ENCODE data around the gene RBM20.
A peak's percentile ranks its signal among the peaks of the same experiment; 100 is the strongest.
"Not testable (repeated sequence)": the region's sequence is repeated elsewhere in the genome, so short reads cannot be mapped to it uniquely, and the experiment has no call there.

The RBM20 gene

GRCh38 chr10:110679486-110680272, 35.5 kb downstream of the RBM20 start:
- no peak for DNase-seq

- DNase-seq: no peak
Measured at GRCh38 chr10:110680273-110681020, 36.3 kb downstream of the RBM20 start.

GRCh38 chr10:110681023-110681681, 37.0 kb downstream of the RBM20 start:
- peak; percentile 39 for DNase-seq

GRCh38 chr10:110682348-110682747, 38.2 kb downstream of the RBM20 start:
- DNase-seq: no peak

GRCh38 chr10:110684800-110685446, 40.8 kb downstream of the RBM20 start:
- DNase-seq: no peak

GRCh38 chr10:110686047-110686446, 41.9 kb downstream of the RBM20 start:
- peak; percentile 35 for DNase-seq

GRCh38 chr10:110686949-110687348, 42.8 kb downstream of the RBM20 start:
- peak; percentile 51 for DNase-seq

GRCh38 chr10:110687400-110687799, 43.3 kb downstream of the RBM20 start:
- no peak for DNase-seq

- DNase-seq: no peak
Measured at GRCh38 chr10:110691139-110691538, 47.0 kb downstream of the RBM20 start.

GRCh38 chr10:110694263-110694662, 50.1 kb downstream of the RBM20 start:
- DNase-seq: no peak

- no peak for DNase-seq
Measured at GRCh38 chr10:110694820-110695538, 50.8 kb downstream of the RBM20 start.

GRCh38 chr10:110695539-110695886, 51.4 kb downstream of the RBM20 start:
- no peak for DNase-seq

GRCh38 chr10:110696436-110696835, 52.3 kb downstream of the RBM20 start:
- DNase-seq: no peak

GRCh38 chr10:110698340-110698739, 54.2 kb downstream of the RBM20 start:
- no peak for DNase-seq

GRCh38 chr10:110698782-110699201, 54.7 kb downstream of the RBM20 start:
- peak; percentile 35 for DNase-seq

GRCh38 chr10:110699859-110700468, 55.8 kb downstream of the RBM20 start:
- no peak for DNase-seq

- DNase-seq: no peak
Measured at GRCh38 chr10:110700947-110701616, 56.9 kb downstream of the RBM20 start.

GRCh38 chr10:110701617-110701971, 57.5 kb downstream of the RBM20 start:
- DNase-seq: peak; percentile 28

- DNase-seq: no peak
Measured at GRCh38 chr10:110704070-110704469, 59.9 kb downstream of the RBM20 start.

GRCh38 chr10:110704906-110705476, 60.9 kb downstream of the RBM20 start:
- DNase-seq: peak; percentile 17

- not testable (repeated sequence) for DNase-seq
Measured at GRCh38 chr10:110705596-110705995, 61.5 kb downstream of the RBM20 start.
